ENCODE measurements around the gene SNAI3. TPM values are rescaled to one million over a fixed set of nuclear protein-coding genes. Genes with fewer than 3 reads are reported as not detected.
A peak's percentile ranks its signal among the peaks of the same experiment; 100 is the strongest.

The SNAI3 gene
- total RNA-seq, 1 donor from 2014 or later: 0.29 TPM

GRCh38 chr16:88653101-88653500 is 33.2 kb downstream of the SNAI3 start:
- H3K36me3 Mint-ChIP-seq: peaks cover 7% of the 10 kb centered on the region
- no peak overlapping the region for H3K4me3 Mint-ChIP-seq
- H3K27me3 Mint-ChIP-seq (ENCODE audit: low read depth): no peaks in the 10 kb centered on the region
- no peak for TF ChIP-seq CTCF (IDR thresholded peaks at IDR 0.05; ENCODE audit: unreplicated experiment)
- H3K27ac Mint-ChIP-seq: no peak overlapping the region
- peaks cover 10% of the 10 kb centered on the region for H3K4me1 Mint-ChIP-seq
- DNase-seq (ENCODE audit: low spot score in 2 of 2, unreplicated experiment in 2 of 2): no peak
- no peaks in the 10 kb centered on the region for H3K9me3 Mint-ChIP-seq

DNA sequence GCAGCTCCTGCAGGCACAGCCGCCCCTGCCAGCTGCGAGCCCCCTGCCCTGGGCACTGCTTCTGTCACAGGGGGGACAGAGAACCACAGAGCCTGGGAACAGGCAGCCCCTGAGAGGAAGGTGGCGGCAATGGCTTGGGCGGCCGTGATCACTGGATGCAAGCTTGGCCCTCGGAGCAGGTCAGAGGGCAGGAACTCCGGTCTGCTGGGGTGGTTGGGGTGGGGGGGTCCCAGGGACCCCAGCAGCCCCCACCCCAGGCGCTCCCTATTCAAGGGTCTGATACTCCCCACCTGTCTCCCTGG is 33.6 kb downstream of the SNAI3 start:
- no peak overlapping the region for H3K27ac Mint-ChIP-seq
- no peak for TF ChIP-seq CTCF (IDR thresholded peaks at IDR 0.05; ENCODE audit: unreplicated experiment)
- H3K36me3 Mint-ChIP-seq: peaks cover 7% of the 10 kb centered on the region
- H3K9me3 Mint-ChIP-seq: no peaks in the 10 kb centered on the region
- no peak overlapping the region for H3K4me3 Mint-ChIP-seq
- no peaks in the 10 kb centered on the region for H3K27me3 Mint-ChIP-seq (ENCODE audit: low read depth)
- no peak for DNase-seq (ENCODE audit: low spot score in 2 of 2, unreplicated experiment in 2 of 2)
- peaks cover 10% of the 10 kb centered on the region for H3K4me1 Mint-ChIP-seq

- peaks cover 10% of the 10 kb centered on the region for H3K4me1 Mint-ChIP-seq
- TF ChIP-seq CTCF (IDR thresholded peaks at IDR 0.05; ENCODE audit: unreplicated experiment): no peak
- H3K4me3 Mint-ChIP-seq: peak overlapping the region; percentile 30
- no peak overlapping the region for H3K27ac Mint-ChIP-seq
- DNase-seq (ENCODE audit: low spot score in 2 of 2, unreplicated experiment in 2 of 2): no peak
- H3K36me3 Mint-ChIP-seq: peaks cover 7% of the 10 kb centered on the region
- H3K9me3 Mint-ChIP-seq: no peaks in the 10 kb centered on the region
- no peaks in the 10 kb centered on the region for H3K27me3 Mint-ChIP-seq (ENCODE audit: low read depth)
Measured at GRCh38 chr16:88651989-88652761, 34.1 kb downstream of the SNAI3 start.

DNA sequence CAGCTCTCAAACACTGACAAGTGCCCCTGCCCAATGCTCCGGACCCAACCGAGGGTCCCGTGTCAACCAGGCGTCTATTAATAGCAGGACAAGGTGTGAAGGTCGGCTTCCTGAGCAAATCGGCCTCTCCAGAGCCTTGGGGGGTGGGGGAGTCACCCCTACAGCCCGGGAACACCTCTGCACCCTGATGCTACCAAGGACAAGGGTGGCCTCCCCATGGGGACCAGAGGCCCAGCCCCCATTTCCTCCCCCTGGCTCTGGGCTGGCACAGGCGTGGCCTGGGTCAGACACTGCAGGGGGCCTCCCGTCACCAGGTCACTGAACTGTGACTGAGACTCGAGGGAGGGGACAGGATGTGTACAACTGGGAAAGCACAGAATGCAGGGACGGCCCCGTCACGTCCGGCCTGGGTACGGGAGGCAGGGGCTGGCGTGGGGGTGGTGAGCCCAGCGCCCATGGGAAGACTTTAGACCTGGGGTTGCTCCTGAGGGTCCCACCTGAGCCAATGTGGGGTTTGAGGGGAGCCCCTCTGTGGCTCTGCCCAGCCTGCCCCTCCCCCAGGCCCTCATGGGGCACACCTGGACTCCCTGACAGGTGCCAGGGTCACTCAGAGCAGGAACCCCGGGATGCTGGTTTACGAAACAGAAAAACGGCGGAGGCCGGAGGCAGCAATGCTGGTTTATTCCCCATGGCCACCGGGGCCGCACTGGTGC is 34.9 kb downstream of the SNAI3 start:
- DNase-seq (ENCODE audit: low spot score in 2 of 2, unreplicated experiment in 2 of 2): no peak
- Mint-ChIP-seq H3K27ac (no peak overlapping the region), H3K4me1 (peaks cover 10% of the 10 kb centered on the region), H3K27me3 (ENCODE audit: low read depth) (no peaks in the 10 kb centered on the region), H3K36me3 (peaks cover 5% of the 10 kb centered on the region), H3K4me3 (peak overlapping the region; percentile 82), H3K9me3 (no peaks in the 10 kb centered on the region)
- no peak for TF ChIP-seq CTCF (IDR thresholded peaks at IDR 0.05; ENCODE audit: unreplicated experiment)

DNA sequence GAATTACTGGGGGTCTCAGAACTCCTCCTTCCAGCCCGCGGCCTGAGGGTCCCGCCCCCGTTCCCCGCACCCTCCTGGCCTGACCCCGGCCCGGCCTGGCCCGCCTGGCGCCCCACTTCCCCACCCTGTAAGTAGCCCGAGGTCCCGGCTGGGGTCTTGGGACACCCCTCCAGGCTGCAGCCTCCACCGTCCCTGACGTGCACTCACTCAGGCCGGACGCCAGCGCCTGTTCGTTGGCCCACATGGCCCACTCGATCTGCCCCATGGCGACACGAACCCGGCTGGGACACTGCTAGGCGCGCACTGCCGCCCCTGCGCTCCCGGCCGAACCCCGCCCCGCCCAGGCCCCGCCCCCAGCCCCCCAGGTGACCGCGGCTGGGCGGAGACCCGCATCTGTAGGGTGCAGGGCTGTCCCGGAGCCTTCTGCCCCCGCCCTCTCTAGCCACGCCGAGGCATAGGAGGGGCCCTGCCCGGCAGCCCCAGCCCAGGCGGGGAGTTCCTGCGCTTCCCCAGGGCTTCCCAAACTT is 35.5 kb downstream of the SNAI3 start, which contains the start of gene CYBA:
CYBA (minus strand) TSS at position 305 of the 527 bp plus-strand sequence; CDS start at position 265, 40 bp downstream.
- Mint-ChIP-seq H3K36me3 (peaks cover 5% of the 10 kb centered on the region), H3K27me3 (ENCODE audit: low read depth) (no peaks in the 10 kb centered on the region), H3K9me3 (no peaks in the 10 kb centered on the region), H3K4me3 (peak within 1 kb of the TSS; percentile 82), H3K4me1 (peaks cover 10% of the 10 kb centered on the region), H3K27ac (peak within 1 kb of the TSS; percentile 43)
- DNase-seq (ENCODE audit: low spot score in 2 of 2, unreplicated experiment in 2 of 2): peak in 1 of 2 experiments; percentile 53
- TF ChIP-seq CTCF (IDR thresholded peaks at IDR 0.05; ENCODE audit: unreplicated experiment): no peak

Measured in mesothelial cell of epicardium (in vitro differentiated cells).